HCEC 1CT (cell line): ENCODE results near the gene TESPA1.

Source experiments
- DNase-seq: peaks from one replicate; pipeline ENCODE4 v3.0.0-alpha.2; 2017

The TESPA1 gene

DNA sequence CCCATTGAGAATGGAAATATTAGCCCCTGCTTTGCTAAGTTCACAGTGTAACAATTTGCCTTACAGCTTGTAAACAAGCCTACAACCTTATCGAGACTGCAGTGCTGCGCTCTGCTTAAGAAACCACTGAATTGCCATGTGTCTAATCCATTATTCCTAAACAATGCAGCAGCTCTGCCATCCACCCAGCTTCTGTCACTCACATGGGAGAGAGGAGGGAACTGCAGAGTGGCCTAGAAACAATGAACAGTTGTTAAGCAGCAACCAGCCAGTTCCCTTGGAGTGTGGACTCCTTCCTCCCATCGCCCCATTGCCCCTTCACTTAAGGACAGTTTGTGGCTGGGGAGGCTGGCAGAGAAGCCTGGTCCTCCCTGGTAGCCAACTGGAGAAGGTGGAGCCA lies 42.9 kb downstream of the TESPA1 start:
- no peak for DNase-seq

DNA sequence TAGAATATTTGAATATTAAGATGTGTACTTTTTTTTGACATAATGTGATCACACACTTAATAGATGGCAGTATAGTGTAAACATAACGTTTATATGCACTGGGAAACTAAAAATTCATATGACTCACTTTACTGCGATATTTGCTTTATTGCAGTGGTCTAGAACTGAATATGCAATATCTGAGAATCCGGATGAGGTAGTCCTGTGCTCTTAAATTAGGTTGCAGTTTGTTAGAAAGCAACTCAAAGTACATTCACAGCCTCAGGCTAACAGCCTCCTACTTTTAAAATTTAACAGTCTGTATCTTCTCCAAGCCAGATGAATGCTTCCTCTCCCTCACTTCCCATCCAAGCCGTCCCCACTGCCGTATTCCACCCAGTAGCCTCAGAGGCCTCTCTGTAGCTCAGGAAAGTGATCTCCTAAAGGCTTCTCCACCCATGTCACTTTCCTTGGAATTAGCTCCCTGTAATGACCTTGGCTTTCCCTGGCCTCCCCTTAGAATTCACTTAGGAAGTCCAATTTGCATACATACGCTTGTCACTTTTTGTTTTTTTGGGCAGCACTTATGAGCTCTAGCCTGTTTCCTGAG lies 43.7 kb downstream of the TESPA1 start:
- DNase-seq: no peak

GRCh38 chr12:54937929-54938328 lies 46.6 kb downstream of the TESPA1 start:
- no peak for DNase-seq

DNA sequence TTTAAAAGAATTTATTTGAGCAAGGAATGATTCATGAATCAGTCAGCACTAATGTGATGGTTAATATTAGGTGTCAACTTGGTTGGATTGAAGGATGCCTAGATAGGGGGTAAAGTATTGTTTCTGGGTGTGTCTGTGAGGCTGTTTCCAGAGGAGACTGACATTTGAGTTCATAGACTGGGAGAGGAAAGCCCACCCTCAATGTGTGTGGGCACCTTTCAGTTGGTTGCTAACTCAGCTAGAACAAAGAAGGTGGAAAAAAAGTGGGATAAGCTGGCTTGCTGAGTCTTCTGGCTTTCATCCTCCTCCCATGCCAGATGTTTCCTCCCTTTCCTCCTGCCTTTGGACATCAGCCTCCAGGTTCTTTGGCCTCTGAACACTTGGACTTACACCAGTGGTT lies 47.2 kb downstream of the TESPA1 start:
- DNase-seq: no peak

DNA sequence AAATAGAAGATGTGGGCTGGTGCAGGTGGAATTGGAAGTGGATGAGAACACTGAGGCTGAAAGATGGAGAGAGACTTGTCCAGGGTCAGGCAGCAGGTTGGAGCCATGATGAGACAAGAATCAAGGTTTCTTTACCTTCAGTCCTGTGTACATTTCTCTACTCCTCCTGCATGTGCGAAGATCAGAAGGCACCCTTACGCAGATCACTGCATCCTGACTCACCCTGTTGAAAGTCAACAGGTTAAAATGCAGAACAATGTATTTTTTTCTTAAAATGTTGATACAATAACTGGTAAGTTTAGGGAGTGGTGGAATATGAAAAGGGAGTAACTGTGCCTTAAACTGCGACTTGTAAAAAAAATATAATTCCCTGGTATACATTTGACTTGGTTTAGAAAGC lies 47.8 kb downstream of the TESPA1 start:
- peak; percentile 7 for DNase-seq

DNA sequence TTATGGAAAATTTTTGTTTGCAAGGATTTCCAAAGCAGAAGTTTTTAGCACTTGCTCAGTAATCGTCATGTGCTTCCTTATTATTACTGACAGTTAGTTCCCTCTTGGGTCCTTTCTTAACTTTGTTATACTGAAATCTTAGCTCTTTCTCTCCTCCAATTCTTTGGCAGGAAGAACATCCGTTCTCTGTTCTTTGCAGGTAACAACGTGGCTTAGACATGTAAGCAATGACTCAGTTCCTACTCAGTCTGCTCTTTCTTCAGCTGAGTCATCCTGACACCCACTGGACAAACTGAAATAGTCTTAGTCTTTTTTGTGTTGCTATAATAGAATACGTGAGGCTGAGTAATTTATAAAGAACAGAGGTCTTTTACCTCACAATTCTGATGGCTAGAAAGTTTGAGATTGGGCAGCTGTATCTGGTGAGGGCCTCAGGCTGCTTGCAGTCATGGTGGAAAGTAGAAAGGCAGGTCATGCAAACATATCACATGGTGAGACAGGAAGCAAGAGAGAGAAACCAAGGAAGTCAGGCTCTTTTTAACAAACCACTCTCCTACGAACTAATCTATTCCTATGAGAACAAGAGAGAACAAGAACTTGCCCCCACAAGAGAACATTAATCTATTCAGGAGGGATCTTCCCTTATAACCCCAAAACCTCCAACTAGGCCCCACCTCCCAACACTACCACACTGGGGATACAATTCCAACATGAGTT lies 49.2 kb downstream of the TESPA1 start:
- DNase-seq: peak; percentile 91

GRCh38 chr12:54934419-54934818 lies 50.1 kb downstream of the TESPA1 start:
- no peak for DNase-seq

DNA sequence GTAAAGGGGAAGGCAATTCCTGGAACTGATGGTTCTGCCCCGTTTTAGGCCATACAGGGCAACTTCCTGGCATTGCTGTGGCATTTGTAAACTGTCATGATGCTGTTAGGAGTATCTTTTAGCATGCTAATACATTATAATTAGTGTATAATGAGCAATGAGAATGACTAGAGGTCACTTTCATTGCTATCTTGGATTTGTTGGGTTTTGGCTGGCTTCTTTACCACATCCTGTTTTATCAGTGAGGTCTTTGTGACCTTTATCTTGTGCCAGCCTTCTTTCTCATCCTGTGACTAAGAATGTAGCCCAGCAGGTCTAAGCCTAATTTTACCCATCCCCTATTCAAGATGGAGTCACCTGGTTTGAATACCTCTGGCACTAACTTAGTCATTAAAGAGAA lies 51.2 kb downstream of the TESPA1 start:
- peak; percentile 27 for DNase-seq

- DNase-seq: no peak
Observed at GRCh38 chr12:54932691-54933090, 51.9 kb downstream of the TESPA1 start.

GRCh38 chr12:54932038-54932437 lies 52.5 kb downstream of the TESPA1 start:
- DNase-seq: no peak

- DNase-seq: no peak
Observed at GRCh38 chr12:54929998-54930397, 54.6 kb downstream of the TESPA1 start.

GRCh38 chr12:54926246-54926645 lies 58.3 kb downstream of the TESPA1 start:
- no peak for DNase-seq

DNA sequence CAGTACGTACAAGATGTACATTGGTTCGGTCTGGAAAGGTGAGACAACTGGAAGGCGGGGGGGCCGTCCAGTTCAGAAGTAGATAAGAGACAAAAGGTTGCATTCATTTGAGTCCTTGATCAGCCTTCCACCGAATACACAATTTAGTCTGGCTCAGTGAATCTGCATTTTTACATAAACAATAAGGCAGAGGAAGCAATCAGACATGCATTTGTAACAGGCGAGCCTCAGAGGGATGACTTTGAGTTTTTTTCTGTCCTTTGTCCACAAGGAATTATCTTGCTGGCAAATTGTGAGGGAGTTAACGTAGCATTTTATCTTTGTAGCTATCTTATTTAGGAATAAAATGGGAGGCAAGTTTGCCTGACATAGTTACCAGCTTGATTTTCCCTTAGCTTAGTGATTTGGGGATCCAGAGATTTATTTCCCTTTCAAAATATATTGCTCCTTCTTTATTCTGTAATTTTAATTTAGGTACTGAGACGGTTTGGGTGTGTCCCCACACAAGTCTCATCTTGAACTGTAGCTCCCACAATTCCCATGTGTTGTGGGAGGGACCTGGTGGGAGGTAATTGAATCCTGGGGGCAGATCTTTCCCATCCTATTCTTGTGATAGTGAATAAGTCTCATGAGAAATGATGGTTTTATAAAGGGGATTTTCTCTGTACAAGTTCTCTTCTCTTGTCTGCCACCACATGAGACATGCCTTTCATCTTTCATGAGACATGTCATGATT lies 59.4 kb downstream of the TESPA1 start:
- no peak for DNase-seq

DNA sequence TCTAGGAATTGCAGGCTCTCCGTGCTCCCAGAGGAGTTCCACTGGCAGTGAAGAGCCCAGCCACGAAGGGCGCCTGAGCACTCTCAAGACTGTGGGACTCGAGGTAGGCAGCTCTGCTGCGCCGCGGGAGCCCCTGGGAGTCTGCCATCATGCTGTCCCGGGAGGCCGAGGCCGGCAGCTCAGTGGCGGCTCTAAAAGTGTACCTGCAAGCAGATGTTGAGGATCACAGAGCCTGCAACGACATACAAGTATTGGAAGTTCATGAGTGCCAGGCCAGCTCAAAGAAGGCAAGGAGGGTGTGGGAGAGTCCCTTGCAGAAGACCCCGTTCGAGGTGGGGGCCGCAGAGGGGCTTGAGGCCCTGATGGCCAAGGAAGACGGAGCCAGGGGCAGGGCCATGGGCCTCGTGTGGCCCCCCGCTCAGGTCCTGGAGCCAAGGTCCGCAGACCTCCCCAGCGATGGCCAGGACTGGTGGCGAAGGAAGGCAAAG lies 67.5 kb downstream of the TESPA1 start:
- no peak for DNase-seq
